Endometrial microvascular endothelial cells (primary cell): Measurements from ENCODE around the gene ACO1. TPM values are rescaled to one million over a fixed set of nuclear protein-coding genes. Genes with fewer than 3 reads are reported as not detected.

Source experiments
- in situ Hi-C: cut with HindIII; loops from 2 replicates; pipeline ENCODE4 v1.10.0; 2017; ENCODE audit warnings: low sequenced_read_pairs, low pct_unique_long_range_greater_than_20kb; ENCODE audit errors: inconsistent ontology term
- total RNA-seq: library from RNA; depleted of rRNA; stranded (reverse); fragments of >200 nt; gene quantifications from one replicate; pipeline ENCODE4 v1.2.3, GENCODE V29; 2015; ENCODE audit errors: inconsistent ontology term

The ACO1 gene
- total RNA-seq, 1 donor from 2014 or later, result 136 TPM

DNA sequence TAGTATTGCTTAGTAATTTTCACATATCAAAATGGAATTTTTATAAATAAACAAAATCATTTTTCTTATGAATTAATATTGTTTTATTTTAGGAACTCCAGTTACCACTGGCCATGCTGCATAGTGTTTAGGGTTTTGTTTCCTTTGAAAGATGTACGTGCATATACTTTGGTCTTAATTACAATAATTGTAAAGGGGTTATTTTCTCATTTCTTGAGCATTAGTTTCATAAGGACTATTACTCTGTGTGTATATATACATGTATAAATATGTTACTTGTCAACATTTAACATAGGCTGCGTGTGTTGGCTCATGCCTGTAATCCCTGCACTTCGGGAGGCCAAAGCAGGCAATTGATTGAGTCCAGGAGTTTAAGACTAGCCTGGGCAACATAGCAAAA lies 21.6 kb downstream of the ACO1 start:
- in situ Hi-C loops, result no loop called here

- in situ Hi-C loops, result no loop called here
Measured at GRCh38 chr9:32411753-32412152, 27.3 kb downstream of the ACO1 start.

DNA sequence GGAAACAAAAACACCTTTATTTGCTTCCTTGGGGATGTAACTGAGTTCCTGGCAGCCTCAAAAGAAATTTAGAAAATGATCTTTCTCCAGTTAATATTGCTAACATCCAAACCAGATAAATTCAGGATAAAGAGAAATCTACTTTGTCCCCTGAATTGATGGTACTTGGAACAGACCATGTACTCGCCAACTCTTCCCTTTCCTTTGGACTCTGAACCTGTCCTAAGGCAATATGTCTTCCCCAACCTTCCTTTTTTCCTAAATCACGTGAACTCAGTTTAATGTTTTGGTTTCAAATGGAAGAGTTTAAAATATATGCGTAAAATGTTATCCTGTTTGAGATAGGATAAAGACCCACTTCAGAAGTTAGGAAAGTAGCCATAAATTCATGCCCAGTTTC lies 28.0 kb downstream of the ACO1 start:
- in situ Hi-C loops, result no loop called here

GRCh38 chr9:32413424-32413823 lies 29.0 kb downstream of the ACO1 start:
- in situ Hi-C loops, result no loop called here

GRCh38 chr9:32414856-32415255 lies 30.4 kb downstream of the ACO1 start:
- in situ Hi-C loops, result no loop called here

DNA sequence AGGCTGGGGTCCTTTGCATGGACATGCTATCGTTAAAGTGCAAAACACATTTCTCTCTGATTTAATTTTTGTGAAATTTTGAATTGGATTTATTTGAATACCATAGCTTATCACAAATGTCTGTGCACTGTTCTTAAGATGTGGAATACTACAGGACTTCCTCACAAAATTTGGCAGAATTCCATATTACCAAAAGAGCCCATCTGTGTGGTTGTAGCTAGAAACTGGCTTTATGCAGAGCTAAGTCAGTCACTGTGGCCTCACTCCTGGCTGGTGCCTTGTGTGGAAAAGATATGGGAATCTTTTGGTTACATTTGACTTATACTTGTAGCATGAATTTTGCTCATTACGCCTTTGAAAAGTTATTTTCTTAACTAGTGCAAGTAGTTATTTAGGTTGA lies 35.5 kb downstream of the ACO1 start:
- in situ Hi-C loops, result no loop called here

DNA sequence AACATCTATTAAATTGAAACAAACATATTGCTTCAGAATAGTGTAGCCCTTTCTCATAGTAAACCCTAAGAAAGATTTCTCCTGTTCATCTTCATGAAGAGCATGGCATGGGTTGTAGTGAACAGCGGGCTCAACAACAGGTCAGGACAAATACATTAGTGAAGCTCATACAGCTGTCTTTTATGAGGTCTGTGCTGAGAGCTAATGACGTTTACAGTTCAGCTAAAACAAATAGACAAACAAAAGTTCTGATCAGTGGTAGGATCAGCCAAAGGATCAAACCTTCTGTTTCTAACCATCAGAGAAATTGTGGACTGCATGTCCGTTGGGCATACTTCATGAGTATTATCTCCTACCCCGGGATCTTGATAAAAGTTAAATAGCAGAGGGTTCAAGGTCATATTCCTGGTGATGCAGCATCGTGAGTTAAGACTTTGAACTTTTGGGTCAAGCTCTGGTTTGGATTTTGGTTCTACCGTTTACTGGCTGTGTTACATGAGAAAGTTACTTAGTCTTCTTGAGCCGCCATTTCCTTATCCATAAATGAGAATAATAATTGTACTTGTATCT lies 37.9 kb downstream of the ACO1 start:
- in situ Hi-C loops, result no loop called here

DNA sequence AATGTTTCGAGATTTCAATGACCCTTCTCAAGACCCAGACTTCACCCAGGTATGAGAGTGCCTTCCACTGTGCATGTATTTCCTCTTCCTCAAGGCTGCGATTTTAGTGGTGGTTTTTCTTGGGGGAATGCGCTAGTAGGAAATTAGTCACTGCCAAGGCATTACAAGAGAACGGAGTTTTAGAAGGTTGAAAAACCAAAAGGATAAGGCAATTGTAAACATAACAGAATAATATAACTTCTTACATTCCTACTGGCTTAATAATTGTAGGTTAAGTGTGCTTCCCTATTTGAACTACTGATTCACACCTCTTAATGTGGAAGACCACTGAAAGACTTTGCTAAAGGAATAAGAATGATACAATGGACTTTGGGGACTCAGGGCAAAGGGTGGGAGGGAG lies 38.9 kb downstream of the ACO1 start:
- in situ Hi-C loops, result no loop called here

DNA sequence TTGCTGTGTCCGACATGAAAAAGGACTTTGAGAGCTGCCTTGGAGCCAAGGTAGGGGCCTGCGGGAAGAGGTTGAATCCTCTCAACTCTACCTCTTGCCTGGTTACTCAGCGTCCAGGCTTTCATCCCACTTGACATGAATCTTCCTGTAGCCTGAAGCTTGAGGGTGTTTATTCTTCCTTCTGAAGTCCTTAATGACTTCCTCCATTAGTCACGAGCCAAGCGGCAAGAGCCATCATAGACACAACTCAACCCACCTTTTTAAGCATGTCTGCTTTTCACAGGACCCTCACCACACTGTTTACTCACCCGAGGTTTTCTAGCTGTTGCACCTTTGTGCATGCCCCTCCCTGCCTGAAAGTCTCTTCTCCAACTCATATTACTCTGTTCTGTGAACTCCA lies 40.2 kb downstream of the ACO1 start:
- in situ Hi-C loops, result no loop called here

DNA sequence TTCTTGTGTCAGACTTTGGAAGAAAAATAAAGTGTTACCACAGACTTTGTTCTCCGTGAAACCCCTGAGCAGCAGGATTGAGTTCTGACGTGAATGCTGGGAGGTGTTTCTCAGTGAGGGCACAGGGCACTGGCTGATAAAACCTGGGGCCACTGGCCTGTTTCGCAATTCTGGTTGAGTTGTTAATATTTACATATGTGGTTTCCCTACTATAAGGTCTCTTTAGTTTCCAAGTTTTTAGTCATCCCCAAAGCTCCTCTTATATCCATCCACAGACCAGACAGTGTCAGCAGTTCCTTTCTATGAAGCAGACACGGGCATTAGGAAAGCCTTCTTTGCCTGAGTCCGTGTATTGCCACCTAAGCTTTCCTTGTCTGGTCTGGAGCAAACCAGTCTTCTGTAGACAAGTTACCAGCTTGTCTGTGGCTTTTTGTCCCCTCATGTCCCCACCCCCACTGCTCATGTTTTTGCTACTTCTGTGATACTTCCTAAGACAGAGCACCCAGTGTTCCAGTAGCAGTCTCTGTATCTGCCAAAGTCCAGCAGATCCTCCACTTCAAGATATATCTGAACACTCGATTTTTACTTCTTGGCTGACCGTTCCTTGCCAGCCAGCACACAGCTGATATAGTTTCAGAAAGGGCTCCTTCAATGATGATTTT lies 42.0 kb downstream of the ACO1 start:
- in situ Hi-C loops, result no loop called here

DNA sequence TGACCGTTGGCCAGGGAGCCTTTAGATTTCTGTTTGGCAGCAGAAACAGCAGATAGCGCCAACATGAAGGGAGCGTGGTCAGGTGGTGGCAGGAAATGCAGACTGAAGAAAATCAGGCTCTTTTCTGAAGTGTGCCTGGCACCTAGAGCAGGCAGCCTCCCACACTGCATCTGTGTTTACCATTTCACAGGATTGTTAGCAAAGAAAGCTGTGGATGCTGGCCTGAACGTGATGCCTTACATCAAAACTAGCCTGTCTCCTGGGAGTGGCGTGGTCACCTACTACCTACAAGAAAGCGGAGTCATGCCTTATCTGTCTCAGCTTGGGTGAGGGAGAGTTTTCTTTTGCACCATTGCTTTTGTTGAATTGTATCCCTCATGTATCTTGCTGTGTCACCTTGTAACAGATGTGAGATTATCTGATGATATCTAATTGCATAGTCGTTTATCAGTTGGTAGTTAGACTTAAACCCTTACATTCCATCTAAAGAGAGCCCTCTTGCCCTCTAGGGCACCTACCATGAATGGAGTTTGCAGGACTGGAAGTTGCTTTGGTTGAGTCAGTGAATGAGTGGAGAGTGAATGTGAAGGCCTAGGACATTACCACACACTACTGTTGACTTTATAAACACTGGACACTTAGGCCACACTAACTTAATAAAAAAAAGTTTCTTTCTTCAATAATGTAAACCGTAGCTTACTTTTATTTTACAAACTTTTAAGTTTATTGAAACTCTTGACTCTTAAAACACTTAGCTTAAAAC lies 42.8 kb downstream of the ACO1 start:
- in situ Hi-C loops, result no loop called here

DNA sequence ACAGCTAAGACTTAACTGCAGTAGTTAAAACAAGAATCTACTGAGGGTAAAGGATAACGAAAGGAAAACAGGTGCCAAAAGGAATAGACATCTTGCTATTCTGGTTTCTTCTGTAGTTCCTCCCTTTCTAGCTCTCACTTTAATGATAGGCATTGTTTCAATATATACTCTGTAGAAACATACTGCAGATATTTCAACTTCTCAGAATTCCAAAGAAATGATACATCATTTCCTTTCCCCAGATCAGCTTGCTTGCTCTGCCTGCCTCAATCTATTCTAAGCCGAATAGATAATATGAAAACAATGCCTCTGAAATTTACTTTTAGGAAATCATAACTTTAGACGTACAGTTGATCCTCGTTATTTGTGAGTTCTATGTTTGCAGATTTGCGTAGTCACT lies 46.3 kb downstream of the ACO1 start:
- in situ Hi-C loops, result no loop called here

DNA sequence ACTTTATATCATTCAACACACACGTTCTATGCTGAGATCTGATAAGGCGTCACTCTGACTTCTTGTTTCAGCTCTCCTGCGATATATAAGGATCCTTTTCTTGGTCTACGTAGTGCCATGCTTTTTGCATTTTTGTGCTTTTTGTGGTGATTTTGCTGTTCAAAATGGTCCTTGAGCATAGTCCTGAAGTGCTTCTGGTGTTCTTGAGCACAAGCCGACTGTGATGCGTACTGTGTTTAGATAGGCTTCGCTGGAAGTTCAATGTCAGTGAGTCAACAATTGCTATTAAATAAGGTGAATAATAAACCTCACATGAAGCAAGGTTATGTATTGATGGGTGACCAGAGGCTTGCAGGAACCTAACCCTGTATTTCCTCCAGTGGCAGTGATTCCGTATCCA lies 46.8 kb downstream of the ACO1 start:
- in situ Hi-C loops, result no loop called here

- in situ Hi-C loops, result no loop called here
Measured at GRCh38 chr9:32431940-32432555, 47.6 kb downstream of the ACO1 start.

DNA sequence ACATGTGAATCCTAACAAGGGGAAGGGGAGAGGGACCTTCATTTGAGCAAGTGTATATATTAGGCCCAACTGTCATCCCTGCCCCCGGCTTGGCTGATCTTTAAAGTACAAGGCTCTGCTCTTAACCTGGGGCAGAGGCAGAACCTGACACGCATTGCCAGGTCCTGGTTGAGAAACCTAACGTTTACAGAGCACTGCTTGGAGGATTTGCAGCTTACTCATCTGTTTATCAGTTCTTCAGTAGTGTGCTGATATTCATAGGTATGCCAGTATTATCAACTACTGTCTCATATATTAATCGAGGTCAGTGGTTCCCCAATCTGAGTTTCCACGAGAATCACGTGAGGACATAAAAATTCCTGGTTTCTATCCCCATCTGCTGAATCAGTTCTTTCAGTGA lies 50.4 kb downstream of the ACO1 start:
- in situ Hi-C loops, result no loop called here

DNA sequence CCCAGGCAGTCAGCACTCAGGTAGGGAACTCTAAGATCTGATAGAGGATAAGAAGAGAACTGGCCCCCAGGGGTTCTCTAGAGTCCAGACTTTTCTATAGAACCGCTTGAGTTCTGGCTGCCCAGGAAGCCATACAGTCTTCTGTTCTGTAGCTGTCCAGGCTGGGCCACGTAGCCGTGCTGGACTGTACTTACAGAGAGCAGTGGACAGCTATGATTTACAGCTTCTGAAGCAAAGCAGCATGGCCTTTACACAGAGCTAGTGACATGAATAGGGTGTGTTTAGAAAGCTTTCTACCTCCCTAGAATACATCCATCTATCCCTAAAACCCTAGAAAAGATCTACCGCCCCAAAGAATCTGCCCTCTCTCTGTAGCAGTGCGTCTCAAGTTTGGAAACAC lies 57.2 kb downstream of the ACO1 start:
- in situ Hi-C loops, result no loop called here

DNA sequence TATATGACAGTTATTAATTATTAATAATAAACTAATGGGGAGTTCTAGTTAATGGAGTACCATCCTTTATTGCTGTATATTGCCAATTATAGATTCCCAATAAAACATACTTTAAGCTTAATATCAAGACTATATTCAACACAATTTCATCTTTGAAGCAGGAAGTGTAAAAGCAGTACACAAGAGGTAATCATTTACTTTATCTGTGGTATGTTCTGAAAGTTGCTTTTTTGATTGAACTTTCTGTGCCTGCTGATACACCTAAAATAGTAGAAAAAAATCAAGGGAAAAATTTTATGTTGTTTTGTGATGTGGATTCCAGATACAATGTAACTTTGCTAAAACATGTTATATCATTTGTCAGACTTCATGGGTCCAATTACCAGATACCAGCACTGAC lies 58.0 kb downstream of the ACO1 start:
- in situ Hi-C loops, result no loop called here

DNA sequence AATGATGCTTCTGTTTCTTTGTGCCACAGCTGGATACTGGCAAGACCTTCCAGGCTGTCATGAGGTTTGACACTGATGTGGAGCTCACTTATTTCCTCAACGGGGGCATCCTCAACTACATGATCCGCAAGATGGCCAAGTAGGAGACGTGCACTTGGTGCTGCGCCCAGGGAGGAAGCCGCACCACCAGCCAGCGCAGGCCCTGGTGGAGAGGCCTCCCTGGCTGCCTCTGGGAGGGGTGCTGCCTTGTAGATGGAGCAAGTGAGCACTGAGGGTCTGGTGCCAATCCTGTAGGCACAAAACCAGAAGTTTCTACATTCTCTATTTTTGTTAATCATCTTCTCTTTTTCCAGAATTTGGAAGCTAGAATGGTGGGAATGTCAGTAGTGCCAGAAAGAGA lies 65.5 kb downstream of the ACO1 start:
- in situ Hi-C loops, result no loop called here

GRCh38 chr9:32454280-32454679 lies 69.8 kb downstream of the ACO1 start:
- in situ Hi-C loops, result no loop called here

- in situ Hi-C loops, result no loop called here
Measured at GRCh38 chr9:32455738-32456137, 71.3 kb downstream of the ACO1 start.
